GM19035 (cell line): Measurements from ENCODE around the gene AARS2.

ENCODE experiments used
- ATAC-seq: cut with Tn5 transposase; IDR thresholded peaks from one replicate; pipeline ENCODE4 v1.9.1; 2021; ENCODE audit not compliant: unreplicated experiment

AARS2 gene

GRCh38 chr6:44276667-44277640 is 36.2 kb downstream of the AARS2 start:
- ATAC-seq: no peak

GRCh38 chr6:44275749-44276648 is 37.1 kb downstream of the AARS2 start:
- ATAC-seq: no peak

- ATAC-seq: no peak
Measured at GRCh38 chr6:44275271-44275748, 37.8 kb downstream of the AARS2 start.

- ATAC-seq: no peak
Measured at GRCh38 chr6:44273617-44274016, 39.5 kb downstream of the AARS2 start.

- ATAC-seq: no peak
Measured at GRCh38 chr6:44272999-44273566, 40.1 kb downstream of the AARS2 start.

- ATAC-seq: no peak
Measured at GRCh38 chr6:44272529-44272928, 40.6 kb downstream of the AARS2 start.

- ATAC-seq: no peak
Measured at GRCh38 chr6:44271914-44272313, 41.2 kb downstream of the AARS2 start.

- no peak for ATAC-seq
Measured at GRCh38 chr6:44271406-44271723, 41.8 kb downstream of the AARS2 start.

- ATAC-seq: no peak
Measured at GRCh38 chr6:44270526-44271405, 42.4 kb downstream of the AARS2 start.

GRCh38 chr6:44269921-44270525 is 43.1 kb downstream of the AARS2 start, which contains the start of gene TMEM151B:
TSS of gene TMEM151B (plus strand) at chr6:44270450. CDS start at chr6:44270743, 293 bp downstream.
- ATAC-seq: no peak

GRCh38 chr6:44269178-44269920 is 43.8 kb downstream of the AARS2 start:
- ATAC-seq: no peak

GRCh38 chr6:44268095-44268628 is 45.0 kb downstream of the AARS2 start:
- no peak for ATAC-seq

- ATAC-seq: no peak
Measured at GRCh38 chr6:44267252-44267651, 45.9 kb downstream of the AARS2 start.

- ATAC-seq: peak; percentile 20
Measured at GRCh38 chr6:44266347-44266746, 46.8 kb downstream of the AARS2 start.

- ATAC-seq: no peak
Measured at GRCh38 chr6:44265722-44266233, 47.4 kb downstream of the AARS2 start.

GRCh38 chr6:44265007-44265721 is 48.0 kb downstream of the AARS2 start, which contains the start of gene NFKBIE:
TSS of gene NFKBIE (minus strand) at chr6:44265551. CDS start at chr6:44265346, 205 bp downstream.
- ATAC-seq: peak; percentile 47

GRCh38 chr6:44264154-44265006 is 48.8 kb downstream of the AARS2 start:
- ATAC-seq: peak; percentile 33
